NCI-H1048 (cell line): ENCODE results near the gene SPDYE17.
"Not testable (repeated sequence)": the region's sequence is repeated elsewhere in the genome, so short reads cannot be mapped to it uniquely, and the experiment has no call there.

Experiments
- DNase-seq: peaks from one replicate; lab custom pipeline; 2025; lab: John Stamatoyannopoulos, UW

SPDYE17 gene

DNA sequence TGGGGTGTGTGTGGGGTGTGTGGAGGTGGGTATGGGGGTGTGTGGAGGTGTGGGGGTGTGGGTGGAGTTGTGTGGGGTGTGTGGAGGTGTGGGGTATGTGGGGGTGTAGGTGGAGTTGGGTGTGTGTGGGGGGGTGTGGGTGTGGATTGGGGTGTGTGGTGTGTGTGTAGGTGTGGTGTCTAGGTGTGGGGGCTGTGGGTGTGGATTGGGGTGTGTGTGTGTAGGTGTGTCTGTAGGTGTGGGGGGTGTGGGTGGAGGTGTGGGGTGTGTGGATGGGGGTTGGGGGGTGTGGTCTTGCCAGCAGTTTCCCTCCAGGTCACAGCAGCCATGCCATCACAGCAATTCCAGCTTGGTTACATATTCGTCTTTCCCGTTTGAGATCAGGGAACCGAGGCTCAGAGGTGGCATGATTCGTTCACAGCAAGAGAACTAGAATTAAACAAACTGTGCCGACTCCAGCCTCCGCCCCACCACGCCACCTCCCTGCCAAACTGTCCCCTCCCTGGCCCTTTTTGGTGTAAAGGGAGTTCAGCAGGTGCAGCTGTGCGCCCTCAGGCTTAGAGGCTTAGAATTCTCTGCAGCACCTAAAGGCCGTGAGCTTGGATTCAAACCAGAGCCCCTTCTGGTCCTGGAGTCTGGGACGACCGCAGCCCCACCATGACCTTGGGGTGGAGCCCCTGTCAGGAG, 33.3 kb downstream of the SPDYE17 start:
- DNase-seq: not testable (repeated sequence)

DNA sequence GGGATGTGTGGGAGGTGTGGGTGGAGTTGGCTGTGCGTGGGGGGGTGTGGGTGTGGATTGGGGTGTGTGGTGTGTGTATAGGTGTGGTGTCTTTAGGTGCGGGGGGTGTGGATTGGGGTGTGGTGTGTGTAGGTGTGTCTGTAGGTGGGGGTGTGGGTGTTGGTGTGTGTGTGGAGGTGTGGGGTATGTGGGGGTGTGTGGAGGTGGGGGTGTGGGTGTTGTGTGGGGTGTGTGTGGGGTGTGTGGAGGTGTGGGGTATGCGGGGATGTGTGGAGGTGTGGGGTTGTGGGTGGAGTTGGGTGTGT, 33.9 kb downstream of the SPDYE17 start:
- no peak for DNase-seq

DNA sequence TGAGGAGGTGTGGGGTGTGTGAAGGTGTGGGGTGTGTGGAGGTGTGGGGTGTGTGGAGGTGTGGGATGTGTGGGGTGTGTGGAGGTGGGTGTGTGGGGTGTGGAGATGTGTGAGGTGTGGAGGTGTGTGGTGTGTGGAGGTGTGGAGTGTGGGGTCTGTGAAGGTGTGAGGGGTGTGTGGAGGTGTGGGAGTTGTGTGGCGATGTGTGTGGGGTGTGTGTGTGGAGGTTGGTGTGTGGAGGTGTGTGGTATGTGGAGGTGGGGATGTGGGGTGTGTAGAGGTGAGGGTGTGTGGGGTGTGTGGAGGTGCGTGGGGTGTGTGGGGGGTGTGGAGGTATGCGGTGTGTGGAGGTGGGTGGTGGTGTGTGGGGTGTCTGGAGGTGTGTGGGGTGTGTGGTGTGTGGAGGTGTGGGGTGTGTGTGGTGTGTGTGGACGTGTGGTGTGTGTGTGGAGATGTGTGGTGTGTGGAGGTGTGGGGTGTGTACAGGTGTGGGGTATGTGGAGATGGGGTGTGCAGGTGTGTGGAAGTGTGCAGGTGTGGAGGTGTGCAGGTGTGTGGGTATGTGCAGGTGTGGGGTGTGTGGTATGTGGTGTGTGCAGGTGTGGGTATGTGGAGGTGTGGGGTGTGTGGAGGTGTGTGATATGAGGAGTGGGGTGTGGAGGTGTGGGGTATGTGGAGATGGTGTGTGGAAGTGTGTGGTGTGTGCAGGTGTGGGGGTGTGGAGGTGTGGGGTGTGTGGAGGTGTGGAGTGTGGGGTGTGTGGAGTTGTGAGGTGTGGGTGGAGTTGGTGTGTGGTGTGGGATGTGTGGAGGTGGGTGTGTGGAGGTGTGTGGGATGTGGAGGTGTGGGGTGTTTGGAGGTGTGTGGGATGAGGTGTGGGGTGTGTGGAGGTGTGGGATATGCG, 34.5 kb downstream of the SPDYE17 start:
- no peak for DNase-seq

- DNase-seq: not testable (repeated sequence)
These were observed 35.2 kb downstream of the SPDYE17 start for GRCh38 chr7:76996932-76997331.

GRCh38 chr7:76994286-76994685, 37.9 kb downstream of the SPDYE17 start:
- not testable (repeated sequence) for DNase-seq

GRCh38 chr7:76993831-76994230, 38.3 kb downstream of the SPDYE17 start:
- not testable (repeated sequence) for DNase-seq

GRCh38 chr7:76992871-76993270, 39.3 kb downstream of the SPDYE17 start:
- not testable (repeated sequence) for DNase-seq

DNA sequence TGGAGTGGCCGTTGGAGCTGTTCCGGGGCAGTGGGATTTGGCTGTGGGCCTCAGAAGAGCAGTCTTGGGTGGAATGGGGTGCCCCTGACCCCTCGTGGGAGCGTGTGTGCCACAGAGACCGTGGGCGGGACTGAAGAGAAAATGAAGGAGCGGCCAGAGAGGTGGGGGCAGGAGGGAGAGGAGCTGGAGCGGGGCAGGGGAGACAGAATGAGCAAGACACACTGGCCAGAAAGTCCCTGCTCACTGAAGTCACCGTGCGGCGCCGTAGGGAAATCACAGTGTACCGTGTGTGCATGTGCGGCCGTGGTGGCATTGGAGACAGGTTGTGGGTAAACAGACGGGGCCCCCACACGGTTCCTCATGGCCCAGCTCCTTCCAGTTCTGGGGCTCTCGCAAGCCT, 40.0 kb downstream of the SPDYE17 start:
- DNase-seq: not testable (repeated sequence)

DNA sequence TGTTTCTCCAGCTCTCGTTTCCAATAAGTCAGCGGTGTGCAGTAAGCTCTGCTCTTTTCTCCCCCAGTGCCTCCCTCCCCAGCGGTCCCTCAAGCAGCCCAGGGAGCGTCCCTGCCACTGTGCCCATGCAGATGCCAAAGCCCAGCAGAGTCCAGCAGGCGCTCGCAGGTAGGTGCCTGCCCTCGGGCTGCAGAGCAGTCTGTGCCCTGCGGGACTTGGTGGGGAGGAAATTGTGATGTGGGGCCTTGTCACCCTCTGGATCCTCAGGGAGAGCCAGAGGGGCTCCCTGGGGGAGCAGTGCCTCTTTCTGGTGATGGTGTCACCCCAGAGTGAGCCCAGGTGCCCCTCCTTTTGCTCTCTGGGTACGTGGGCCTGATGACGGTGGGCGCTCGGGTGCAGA, 42.0 kb downstream of the SPDYE17 start:
- DNase-seq: not testable (repeated sequence)

DNA sequence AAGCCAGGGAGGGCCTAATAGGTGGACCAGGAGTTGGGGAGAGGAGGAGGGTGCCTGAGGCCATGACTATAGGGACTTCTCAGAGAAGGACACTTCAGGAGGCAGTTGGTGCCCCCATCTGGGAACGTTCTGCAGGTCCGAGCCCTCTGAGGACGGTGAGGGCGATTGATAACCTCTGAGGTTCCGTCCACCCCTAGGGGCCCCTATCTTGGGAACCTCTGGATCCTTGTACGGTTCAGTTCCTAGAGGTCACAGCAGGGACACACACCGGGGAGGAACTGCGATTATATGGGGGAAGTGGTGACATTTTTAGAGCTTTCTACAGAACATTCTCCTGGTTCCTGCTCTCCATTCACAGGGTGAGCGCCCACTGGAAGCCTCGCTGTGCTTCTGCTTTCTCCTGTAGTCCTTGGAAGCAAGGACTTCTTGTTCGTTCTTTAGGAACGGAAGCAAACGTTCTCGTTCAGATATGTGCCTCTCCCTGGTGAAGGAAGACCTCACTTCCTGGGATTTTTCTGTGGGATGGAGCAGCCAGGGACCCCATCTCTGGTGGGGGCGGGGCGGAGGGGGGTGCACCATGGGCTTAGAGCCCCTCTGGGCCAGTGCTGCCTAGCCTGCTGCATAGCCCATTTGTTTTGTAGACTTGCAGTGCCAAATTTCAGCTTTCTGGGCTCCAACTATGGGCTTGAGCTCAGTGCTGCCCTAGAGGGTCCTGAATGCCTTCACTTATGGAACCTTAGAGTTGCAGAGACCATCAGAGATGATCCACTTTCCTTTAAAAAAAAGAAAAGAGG, 46.0 kb downstream of the SPDYE17 start:
- not testable (repeated sequence) for DNase-seq

- not testable (repeated sequence) for DNase-seq
These were observed 47.4 kb downstream of the SPDYE17 start for GRCh38 chr7:76984784-76985136.

GRCh38 chr7:76983937-76984783, 48.0 kb downstream of the SPDYE17 start:
- not testable (repeated sequence) for DNase-seq

GRCh38 chr7:76983333-76983732, 48.8 kb downstream of the SPDYE17 start:
- DNase-seq: not testable (repeated sequence)

GRCh38 chr7:76982501-76982900, 49.7 kb downstream of the SPDYE17 start:
- DNase-seq: not testable (repeated sequence)

- not testable (repeated sequence) for DNase-seq
These were observed 50.8 kb downstream of the SPDYE17 start for GRCh38 chr7:76981187-76981970.

- not testable (repeated sequence) for DNase-seq
These were observed 51.6 kb downstream of the SPDYE17 start for GRCh38 chr7:76980576-76980975.

DNA sequence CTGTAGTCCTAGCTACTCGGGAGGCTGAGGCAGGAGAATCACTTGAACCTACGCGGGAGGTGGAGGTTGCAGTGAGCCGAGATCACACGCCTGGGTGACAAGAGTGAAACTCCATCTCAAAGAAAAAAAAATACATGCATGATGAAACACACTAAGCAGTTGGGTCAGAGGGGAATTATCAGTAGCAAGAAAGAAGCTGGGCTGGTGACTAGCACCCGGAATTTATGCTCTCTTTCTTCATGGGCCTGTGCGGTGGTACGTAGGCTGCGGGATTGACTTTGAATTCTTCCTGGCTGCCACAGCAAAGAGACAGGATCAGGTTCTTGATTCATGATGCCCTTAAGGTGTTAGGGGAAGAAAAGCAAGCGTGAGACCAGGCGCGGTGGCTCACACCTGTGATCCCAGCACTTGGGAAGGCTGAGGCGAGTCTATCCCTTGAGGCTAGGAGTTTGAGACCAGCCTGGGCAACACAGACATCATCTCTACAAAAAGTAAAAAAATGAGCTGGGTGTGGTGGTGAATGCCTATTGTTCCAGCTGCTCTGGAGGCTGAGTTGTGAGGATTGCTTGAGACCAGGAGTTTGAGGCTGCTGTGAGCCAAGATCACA, 54.3 kb downstream of the SPDYE17 start:
- not testable (repeated sequence) for DNase-seq

GRCh38 chr7:76974793-76975579, 57.2 kb downstream of the SPDYE17 start:
- DNase-seq: not testable (repeated sequence)

DNA sequence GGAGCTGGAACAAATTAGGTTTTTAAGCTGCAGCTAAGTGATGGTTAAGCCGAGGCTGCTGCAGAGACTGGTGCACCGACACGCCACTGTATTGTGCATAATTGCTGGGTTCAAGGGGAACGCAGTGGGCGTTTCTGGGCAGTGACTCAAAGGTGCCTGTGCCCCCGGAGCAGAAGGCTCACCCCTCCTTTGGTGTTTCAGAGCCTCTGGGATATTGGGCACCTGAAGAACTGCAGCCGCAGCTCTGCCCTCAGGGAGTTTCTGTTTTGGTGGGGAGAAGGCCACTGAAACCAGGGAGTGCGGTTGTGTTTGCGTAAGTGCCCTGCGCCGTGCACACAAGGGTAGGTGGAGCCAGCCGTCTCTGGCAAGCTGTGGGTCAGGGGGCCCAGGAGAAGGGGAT, 57.8 kb downstream of the SPDYE17 start:
- DNase-seq: not testable (repeated sequence)
